ENCODE results near the gene SPATA31D1.
"Not testable (repeated sequence)": the region's sequence is repeated elsewhere in the genome, so short reads cannot be mapped to it uniquely, and the experiment has no call there.

Gene SPATA31D1

DNA sequence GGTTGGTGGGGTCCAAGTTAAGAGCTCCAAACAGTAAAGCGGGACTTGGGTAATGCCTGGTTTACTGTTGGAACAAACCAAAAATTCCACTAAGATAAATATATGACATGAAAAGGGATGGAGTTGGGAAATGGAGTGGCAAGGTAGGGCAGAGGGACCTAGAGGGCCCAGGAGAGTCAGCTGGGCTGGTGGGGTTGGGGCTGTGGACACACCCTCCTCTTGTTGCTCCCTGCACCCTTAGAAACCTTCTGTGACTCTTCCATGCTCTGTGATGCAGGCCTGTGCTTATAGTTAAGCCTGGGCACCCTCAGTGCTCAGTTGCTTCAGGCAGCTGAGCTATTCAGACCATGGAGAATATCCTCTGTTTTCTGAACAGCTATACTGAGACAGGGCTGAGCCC is at the start of gene SPATA31D1:
TSS of gene SPATA31D1 (plus strand) at position 301 of the 400 bp plus-strand sequence. CDS start at position 348, 47 bp downstream.
- not testable (repeated sequence) for DNase-seq (ENCODE audit: low read depth, low spot score)

DNA sequence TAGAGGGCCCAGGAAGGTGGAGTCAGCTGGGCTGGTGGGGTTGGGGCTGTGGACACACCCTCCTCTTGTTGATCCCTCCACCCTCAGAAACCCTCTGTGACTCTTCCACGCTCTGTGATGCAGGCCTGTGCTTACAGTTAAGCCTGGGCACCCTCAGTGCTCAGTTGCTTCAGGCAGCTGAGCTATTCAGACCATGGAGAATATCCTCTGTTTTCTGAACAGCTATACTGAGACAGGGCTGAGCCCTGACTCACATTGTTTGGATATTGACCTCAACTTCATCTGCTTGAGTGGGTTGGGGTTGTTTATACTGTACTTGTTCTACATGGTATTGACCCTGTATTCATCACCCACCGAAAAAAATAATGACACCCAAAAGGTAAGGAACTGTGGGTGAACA is 45.2 kb upstream of the SPATA31D1 start, which contains the start of gene SPATA31D3:
TSS of gene SPATA31D3 (plus strand) at position 108 of the 400 bp plus-strand sequence. CDS start at position 194, 86 bp downstream.
- not testable (repeated sequence) for DNase-seq (ENCODE audit: low read depth, low spot score)

DNA sequence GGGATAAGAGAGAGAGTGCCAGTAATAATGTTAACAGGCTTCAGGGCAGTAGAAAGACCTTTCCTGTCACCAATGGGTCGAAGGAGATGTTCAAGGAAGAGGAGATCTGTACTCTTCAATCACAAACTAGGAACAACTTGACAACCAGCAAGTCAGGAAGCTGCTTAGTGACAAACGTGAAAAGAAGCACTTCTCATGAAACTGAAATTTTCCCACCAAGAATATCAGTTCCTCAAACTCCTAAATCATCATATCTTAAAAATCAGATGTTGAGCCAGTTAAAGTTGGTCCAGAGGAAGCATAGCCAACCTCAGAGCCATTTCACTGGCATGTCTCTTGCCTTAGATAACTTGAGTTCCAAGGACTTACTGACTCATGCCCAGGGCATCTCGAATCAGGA is 39.9 kb upstream of the SPATA31D1 start:
- not testable (repeated sequence) for DNase-seq (ENCODE audit: low read depth, low spot score)

DNA sequence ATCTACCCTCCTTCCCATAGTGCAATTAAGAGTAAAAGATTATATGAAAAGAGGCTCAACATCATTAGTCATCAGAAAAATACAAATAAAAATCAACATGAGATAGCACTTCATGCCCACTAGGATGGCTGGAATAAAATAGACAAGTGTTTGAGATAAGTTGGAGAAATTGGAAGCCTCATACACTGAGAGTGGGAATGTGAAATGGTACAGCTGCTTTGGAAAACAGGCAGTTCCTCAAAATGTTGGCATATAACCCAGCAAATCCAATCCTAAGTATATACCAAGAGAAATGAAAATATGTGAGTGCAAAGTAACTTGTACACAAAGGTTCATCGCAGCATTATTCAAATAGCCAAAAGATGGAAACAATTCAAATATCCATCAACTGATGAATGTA is 35.5 kb upstream of the SPATA31D1 start:
- DNase-seq (ENCODE audit: low read depth, low spot score): no peak

DNA sequence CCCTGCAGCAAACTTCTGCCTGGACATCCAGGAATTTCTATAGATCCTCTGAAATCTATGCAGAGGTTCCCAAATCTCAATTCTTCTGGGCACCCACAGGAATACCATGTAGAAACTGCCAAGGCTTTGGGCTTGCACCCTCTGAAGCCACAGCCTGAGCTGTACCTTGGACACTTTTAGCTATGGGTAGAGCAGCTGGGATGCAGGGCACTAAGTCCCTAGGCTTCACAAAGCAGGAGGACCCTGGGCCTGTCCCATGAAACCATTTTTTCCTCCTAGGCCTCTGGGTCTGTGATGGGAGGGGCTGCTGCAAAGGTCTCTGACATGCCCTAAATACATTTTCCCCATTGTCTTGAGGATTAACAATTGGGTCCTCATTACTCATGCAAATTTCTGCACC is 32.9 kb upstream of the SPATA31D1 start:
- no peak for DNase-seq (ENCODE audit: low read depth, low spot score)

DNA sequence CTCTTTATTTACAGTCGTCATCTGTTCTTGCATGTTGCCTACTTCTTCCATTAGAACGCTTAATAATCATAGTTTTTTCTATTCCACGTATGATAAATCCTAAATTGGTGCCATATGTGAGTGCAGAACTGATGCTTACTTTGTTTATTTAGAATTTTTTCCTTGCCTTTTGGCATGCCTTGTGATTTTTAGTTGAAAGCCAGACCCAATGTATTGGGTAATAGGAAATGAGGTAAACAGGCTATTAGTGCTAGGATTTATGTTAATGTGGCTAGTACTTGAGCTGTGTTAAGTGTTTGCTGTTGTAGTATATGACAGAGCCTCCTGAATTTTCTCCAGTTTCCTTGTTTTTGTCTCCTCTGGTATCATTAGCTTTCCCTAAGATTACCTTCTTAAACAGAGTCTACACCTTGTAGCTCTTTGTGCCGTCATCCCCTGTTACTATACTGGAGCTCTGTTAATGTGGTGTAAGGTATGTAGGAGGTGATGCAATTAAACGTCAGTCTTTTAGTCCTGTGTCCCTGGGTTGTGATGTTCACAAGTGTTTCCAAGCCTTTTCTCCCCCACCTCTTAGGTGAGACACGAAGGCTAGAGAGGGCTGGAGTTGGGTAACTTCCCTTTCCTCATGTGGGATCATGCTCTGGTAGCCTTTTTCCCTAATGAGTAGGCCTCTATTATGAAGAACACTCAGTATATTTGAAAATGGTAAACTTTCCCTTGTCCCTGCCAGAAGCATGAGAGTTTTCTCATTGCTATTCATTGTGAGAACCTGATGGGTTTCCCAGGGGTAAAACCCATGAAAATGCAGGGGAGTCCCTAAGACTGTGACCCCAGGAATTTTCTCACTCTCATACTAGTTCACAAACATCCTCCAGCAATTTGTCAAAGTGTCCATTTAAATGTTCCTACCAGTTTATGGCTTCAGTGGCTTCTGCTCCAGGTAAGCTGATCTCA is 24.1 kb upstream of the SPATA31D1 start:
- DNase-seq (ENCODE audit: low read depth, low spot score): no peak

DNA sequence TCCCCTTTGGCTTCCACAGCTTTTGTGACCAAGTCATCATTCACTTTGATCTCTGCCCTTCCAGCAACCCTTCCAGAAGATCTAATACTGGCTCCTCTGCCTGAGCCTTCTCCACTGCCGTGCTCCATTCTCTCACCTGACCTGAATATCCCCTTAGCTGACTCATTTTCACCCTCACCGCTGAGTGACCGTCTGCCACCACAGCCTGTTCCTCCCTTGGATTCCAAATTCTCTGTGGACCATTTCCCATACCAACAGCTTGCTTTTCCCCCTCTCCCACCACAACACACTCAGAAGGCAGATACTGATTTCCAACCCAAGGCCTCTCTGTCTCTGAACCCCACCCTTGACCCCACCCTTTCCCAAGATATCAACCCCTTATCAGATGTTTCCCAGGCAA is 20.5 kb upstream of the SPATA31D1 start:
- DNase-seq (ENCODE audit: low read depth, low spot score): no peak

DNA sequence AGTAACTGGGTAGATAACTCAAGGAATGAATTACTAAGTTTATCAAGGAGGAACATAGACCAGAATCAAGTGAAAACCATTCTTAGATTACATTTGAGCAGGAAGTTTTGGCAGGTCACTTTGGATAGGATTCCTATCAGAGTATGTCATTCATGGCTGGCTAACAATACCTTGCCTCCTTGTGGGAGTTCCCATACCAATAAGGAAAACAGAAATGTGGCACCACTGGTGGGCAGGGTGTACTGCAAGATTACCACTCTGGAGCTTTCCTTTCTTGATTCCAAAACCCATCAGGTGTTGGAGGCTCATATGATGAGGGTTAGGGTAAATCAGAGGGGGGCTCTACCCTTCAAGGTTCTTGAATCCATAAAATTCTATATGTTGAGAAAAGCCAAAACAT is 18.6 kb upstream of the SPATA31D1 start:
- DNase-seq (ENCODE audit: low read depth, low spot score): no peak

DNA sequence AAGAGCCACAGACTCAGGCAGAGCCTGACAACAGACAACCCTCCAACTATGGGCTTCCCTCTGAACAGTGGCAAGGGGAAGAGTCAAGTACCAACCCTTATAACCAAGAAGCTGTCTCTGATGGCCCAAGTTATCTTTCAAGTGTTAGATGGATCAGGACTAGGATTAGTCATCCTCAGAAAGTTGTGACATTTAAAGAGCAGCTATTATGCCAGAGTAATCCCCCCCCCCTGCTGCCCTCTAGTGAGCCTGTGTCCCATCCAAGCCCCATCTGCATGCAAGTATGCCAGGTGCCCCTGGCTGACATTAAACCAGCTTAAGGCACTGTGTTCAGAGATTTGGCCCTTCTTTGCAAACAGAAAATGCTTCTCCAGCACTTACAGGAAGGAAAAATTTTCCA is 16.8 kb upstream of the SPATA31D1 start:
- DNase-seq (ENCODE audit: low read depth, low spot score): no peak

DNA sequence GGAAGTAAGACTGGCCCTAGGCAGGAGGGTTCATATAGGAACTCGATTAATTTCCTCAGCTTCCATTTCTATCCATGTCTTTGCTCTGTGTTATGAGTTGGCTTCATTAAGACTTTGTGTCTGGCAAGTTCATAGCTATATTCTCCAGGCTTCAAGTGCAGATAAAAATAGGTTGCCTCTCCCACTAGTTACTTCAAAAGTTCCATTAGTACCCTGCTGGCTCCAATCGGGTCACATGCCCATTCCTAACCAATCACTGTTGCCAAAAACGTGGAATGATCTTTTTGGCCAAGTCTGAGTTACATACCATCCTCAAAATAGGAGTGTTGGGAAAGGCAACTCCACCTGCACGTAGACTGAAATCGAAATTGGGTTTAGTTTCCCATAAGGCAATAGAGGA is 13.8 kb upstream of the SPATA31D1 start:
- DNase-seq (ENCODE audit: low read depth, low spot score): no peak

DNA sequence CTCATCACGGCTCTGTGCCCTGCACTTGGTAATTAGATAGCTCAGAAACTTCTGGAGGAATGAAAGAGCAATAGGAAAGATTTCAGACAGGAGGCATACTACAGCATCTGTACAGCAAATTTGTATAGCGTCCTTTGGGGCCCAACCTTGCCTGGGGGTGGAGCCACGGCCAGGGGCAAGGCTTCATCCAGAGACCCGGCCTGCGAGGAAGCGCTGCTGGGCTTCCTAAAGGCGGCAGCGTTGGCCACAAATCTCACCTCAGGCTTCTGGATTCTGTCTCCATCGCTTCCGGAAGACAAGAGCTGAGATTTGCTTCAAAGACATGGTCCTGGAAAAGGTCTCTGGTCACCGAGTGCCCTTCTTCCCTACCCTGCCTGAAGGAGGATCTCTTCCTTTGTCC is 12.2 kb upstream of the SPATA31D1 start:
- DNase-seq (ENCODE audit: low read depth, low spot score): no peak

DNA sequence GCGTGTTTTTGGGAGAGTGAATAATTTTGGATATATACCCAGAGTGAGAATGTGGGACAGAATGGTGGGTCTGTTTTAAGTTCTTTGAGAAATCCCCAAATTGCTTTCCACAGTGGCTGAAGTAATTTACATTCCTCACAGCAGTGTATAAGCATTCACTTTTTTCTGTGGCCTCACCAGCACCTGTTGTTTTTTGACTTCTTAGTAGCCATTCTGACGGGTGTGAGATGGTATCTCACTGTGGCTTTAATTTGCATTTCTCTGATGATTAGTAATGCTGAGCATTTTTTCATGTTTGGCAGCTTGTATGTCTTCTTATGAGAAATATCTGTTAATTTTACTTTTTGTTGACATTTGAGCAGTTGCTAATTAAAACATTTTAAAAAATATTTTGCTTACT is 9.4 kb upstream of the SPATA31D1 start:
- DNase-seq (ENCODE audit: low read depth, low spot score): no peak

DNA sequence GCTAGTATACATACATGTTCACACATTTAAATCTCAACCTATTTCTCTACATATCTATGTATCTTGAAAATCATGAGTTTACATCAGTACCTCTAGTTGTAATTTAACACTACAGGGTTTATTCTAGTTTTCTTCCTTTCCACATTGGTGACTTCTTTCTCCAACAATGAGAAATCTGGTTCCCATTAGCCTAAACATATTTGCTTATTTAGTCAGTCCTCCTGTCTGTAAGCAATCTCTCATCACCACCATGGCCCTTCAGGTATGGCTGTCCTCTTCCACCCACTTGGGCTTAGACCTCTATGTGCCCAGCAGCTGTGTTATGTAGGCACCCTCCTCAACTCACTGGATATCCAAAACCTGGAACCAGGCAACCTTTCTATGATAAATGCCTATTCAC is 8.0 kb upstream of the SPATA31D1 start:
- no peak for DNase-seq (ENCODE audit: low read depth, low spot score)

DNA sequence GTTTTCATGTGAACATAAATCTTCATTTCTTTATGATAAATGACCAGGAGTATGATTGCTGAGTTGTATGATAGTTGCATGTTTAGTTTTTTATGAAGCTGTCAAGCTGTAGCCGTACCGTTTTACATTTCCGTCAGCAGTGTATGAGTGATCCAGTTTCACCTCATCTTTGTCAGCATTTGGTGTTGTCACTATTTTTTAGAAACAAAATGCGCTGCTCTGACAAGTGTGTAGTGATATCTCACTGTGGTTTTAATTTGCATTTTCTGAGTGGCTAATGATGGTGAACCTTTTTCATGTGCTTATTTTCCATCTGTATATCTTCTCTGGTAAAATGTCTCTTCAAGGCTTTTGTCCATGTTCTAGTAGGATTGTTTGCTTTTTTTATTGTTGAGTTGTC is 6.7 kb upstream of the SPATA31D1 start:
- no peak for DNase-seq (ENCODE audit: low read depth, low spot score)

DNA sequence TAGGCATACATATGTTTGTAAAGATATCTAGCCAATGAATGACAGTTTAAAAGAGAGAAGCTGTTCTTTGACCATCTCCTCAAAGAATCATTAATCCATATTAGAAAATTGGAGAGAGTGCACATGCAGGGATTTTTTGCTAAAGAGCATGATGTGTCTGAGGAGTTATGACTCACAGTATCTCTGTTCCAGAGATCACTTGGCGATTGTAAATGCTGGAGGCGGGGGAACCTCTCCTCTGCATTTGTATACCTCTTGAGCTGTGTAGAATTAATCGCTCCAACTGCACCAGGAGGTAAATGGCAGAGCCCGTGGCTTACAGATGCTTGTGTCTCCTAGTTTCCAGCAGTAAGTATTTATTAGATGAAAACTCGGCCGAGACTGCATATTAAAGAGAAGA is 3.6 kb upstream of the SPATA31D1 start:
- no peak for DNase-seq (ENCODE audit: low read depth, low spot score)

DNA sequence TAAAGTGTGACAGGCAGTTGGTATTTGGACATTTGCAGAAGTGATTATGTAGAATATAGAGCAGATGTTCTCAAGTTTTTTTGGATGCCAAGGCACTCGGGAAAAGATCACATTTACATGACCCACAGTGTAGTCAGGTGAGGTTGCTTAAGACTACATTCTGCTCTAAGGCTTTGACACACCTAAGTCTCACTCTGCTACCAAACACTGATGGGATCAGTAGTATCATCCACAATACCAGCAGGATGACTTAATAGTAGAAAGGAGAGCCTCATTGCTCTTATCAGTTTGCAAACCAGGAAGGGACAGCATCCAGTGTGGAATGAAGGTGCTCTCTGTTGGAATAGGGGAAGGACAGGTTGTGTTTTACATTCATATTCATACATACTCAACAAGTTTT is 2.5 kb upstream of the SPATA31D1 start:
- no peak for DNase-seq (ENCODE audit: low read depth, low spot score)

DNA sequence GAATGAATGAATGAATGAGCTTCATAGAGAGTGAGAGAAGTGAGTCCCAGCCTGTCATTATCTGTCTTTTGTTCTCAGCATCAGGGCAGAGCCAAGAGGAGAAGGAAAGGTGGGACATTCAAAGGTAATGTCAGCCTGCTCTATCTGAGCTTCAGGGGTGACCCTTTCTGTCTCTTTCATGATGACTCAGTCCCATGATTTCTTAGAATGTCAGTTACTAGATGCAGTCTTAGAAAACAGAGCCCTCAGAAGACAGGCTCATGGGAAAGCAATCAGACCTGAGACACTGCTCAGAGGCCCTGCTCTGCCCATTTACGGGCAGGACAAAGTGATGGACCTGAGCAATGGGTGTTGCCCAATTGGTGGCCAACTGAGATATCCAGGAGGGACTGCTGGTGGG is 1.1 kb downstream of the SPATA31D1 start:
- DNase-seq (ENCODE audit: low read depth, low spot score): no peak

DNA sequence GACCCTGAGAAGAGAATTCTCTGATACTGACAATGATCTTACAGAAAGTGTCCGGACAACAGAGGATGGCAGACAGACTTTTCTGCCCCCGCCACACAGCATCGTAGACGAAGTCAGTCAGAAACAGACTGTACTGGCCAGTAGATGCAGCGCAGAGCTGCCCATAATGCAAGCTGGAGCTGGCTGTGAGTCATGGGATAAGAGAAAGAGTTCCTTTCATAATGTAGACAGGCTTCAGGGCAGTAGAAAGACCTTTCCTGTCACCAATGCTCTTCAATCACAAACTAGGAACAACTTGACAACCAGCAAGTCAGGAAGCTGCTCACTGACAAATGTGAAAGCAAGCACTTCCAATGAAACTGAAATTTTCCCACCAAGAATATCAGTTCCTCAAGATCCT is 5.1 kb downstream of the SPATA31D1 start:
- no peak for DNase-seq (ENCODE audit: low read depth, low spot score)

DNA sequence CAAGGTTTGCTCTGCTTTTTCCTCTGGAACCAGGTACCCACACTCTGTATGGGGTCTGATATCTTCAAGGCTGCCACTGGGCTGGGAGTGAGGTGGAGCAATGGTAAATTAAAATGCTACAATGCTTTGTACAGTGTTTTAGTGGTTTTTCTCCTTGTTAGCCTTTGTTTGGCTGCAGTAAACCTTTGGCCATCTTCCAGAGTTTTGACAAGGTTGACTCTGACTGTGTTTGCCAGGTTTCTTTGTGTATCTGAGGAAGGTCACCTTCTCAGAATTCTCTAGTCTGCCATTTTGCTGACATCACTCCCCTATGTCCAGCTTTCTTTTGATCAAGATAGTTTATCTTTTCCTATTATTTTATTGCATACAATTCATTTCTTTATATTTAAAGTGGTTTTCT is 11.2 kb downstream of the SPATA31D1 start:
- no peak for DNase-seq (ENCODE audit: low read depth, low spot score)

DNA sequence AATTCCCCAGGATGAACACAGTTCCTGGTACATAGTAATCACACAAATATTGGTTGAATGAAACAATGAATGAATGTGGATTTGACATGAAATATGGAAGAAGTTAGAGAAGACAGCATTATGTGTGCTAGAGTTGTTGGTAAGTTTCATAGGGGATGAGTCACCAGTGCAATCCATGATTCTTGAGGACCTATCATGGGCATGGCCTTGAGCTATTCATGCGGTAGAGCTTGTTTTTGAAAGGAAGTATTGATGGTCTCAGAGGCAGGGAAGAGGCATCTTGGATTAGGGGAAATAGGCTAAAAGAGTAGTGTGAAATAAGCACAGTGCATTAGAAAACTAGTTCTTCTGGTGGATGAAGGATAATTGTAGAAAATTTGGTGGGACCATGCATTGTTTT is 22.1 kb downstream of the SPATA31D1 start:
- DNase-seq (ENCODE audit: low read depth, low spot score): no peak

DNA sequence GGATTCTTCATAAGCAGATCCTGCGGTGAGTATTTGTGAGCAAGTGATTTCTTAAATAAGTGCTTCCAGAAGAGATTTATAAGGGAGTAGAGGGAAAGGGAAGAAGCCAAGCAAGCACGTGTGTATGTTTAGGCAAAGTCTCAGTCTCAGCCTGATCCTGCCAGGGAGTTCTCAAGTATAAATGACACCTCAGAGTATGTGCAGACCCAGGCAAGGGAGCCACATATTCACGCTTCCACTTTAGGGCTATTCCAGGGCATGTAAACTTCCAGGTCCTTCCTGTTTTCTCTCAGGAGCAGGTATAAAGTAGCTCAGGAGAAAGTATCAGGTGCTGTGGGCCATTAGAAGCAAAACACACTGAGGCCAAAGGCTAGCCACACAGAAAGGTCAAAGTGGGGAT is 22.6 kb downstream of the SPATA31D1 start:
- DNase-seq (ENCODE audit: low read depth, low spot score): no peak

DNA sequence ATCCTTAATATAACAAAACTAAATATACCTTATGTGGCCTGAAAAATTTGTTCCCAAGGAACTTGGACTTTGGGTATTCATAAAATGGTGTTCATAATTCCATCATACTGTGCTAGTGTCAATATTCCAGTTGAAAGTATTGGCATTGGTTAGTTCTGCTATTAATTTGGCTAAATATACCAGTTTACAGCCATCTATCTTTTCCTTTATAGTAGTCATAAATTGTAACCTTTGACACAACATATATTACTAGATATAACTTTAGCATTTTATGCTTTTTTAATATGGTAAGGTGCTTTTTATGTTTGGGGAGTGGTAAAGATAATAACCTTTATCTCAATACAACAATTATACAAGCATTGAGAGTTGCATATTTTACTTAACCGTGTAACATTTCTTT is 23.7 kb downstream of the SPATA31D1 start:
- DNase-seq (ENCODE audit: low read depth, low spot score): no peak

DNA sequence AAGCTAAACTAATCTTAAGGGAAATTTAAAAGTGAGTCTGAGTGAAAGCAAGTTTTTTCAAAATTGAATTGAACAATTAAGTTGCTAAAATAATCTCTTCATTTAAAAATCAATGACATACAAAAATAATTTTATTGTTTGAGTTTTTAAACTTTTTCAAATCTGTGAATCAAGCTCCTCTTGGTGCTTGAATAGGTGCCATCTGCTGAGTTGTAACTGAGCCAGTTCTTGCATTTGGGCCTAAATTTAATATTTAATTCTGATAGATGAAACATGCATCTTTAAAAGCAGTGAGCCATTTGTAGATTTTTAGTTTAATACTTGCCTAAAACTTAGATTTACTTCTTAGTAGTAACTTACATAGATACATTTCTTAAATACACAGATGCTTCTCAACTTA is 31.8 kb downstream of the SPATA31D1 start:
- DNase-seq (ENCODE audit: low read depth, low spot score): no peak
